Left forelimb (tissue), 1 donor: ENCODE results near the gene SBF2.
"Not testable (repeated sequence)": the region's sequence is repeated elsewhere in the genome, so short reads cannot be mapped to it uniquely, and the experiment has no call there.

Experiments
- DNase-seq: peaks from one replicate; pipeline ENCODE4 v3.0.0-alpha.2; 2018; ENCODE audit warnings: low spot score

SBF2 gene

DNA sequence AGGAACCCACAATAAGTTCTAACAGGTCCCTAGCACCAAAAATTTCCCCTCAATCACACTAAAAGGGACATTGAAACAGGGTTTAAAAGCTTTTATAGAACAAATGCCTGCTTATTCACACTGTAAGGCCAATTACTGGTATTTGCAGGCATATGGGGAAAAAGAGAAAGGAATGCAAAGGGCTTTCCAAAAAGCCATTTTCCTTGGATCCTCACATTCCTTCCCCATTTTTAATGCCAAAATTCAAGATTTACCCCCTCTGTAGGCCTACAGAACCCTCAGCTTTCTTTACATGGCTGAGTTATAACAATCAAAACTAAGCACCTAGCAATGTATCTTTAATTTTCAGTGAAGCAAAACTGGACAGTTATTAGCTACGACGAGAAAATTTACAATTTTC is 102.0 kb downstream of the SBF2 start:
- DNase-seq = no peak

DNA sequence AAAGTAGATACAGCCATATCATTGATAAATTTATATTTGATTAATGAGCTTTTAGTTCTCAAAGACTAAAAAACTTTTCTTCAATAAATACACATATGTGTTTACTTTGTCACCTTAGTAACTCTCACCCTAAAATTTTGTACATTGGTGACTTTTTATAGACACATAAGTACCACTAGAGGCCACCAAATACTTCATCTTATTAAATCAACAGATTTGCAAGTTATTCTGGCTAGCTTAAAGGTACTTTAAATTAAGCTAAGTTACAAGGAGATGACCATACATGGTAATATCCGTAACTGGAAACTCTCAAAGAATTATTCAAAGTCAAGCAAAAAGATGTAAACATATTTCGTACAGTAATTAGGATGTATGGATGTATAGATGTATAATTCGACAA is 112.2 kb downstream of the SBF2 start:
- no peak for DNase-seq

DNA sequence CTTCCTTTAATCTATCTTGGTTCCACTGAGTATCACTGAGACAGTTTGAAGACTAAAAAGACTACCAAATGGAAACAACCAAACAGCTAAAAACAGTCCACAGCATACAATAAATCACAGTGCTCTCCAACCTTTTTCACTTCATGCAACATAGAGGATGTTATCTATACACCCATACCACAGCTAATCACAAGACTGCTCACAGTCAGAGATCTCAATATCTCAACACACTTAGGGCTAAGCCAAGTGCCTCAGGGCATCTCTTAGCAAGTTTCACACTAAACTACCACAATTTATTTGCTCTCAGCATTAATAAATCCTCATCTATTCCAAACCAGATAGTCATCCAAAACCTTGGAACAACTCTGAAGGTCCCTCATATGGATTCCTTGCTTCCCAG is 129.4 kb downstream of the SBF2 start:
- no peak for DNase-seq

DNA sequence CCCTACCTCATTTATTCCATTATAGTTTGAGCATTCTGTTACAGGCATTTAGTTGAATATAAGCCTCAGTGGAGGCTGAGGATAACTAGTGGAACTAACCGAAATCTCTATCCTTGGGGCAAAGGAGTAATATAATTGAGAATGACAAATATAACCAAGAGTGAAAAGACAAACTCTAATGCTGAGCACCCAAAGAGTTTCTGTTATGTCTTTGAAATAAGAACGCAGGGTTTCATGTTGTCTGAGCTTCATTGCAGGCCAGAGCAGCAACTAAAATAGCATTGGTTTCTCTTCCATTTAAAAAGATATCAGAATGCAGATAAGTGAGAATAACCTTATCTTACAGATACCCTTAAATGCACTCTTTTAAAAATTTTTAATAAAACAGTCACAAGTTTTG is 131.8 kb downstream of the SBF2 start:
- no peak for DNase-seq

DNA sequence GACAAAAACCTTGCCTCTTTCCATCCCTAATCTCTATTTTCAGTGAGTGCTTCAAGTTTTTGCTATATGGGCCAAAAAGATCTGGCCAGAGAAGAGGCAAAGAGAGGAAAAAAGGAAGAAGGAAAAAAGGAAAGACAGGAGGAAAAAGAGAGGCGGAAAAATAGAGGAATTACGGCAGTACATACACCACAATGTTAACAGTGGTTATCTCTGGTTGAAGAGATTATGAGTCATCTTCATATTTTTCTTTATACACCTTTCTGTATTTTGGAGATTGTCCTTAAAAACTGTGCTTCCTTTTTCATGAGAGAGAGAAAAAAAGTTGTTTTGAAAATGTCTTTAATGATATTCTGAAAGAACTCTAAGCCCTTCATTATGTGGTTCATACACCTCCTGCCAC is 133.7 kb downstream of the SBF2 start:
- no peak for DNase-seq

DNA sequence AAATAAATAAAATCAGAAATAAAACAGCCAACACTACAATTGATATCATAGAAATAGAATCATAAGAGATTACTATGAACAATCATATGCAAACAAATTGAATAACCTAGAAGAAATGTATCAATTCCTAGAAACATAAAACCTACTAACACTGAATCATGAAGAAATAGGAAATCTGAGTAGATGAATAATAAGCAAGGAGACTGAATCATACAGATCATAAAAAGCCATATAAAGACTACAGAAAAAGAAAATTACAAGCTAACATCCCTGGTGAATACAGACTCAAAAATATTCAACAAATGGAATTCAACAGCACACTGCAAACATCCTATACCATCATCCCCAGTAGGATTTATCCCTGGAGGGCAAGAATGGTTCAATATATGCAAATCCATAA is 135.6 kb downstream of the SBF2 start:
- no peak for DNase-seq

DNA sequence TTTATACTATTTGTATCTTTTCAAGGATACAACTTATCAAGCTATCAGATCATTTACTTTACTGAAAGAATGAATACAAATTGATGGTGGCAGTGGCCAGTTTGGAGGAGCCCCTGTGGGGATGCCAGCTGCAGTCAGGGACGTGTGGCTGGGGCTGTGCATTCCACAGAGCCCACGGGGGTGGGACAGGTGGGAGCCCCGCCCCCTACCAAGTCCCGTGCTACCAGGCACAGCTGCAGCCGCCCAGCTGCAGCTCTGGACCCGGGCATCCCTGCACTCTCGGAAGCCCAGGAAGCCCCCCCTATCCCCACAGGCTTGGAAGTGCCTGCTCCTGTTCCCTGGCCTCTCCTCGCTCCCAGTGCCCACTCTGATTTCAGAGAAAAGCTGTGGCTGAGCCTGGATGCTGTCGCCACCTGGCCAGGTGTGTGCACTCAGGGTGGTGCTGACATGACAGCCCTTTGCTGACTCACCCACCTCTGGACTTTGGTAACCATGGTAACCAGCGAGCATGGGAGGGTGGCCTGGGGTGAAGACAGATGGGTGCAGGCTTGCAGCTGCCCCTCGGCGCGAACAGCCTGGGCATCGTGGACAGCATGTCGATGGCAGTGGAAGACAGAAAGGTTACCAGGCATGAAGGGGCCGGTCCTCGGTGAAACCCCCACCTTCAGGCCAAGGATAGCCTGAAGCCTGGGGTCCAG is 138.1 kb downstream of the SBF2 start:
- no peak for DNase-seq

DNA sequence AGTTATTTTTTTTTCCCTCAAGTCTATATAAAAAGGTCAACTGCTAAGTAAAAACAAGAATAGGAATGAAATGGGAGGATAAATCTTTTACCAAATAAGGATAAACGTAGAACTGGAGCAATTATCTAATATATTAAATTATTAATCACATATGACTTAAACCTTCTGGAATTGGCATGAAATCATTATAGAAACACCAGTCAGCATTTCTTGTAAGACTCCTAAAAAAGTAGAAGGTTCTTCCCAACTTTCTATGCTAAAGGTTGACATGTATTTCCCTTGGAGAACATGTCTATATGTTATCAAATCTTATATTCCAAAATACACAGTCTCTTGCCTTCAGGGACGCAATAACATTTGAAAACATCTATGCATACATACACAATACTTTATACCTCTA is 143.2 kb downstream of the SBF2 start:
- DNase-seq = no peak

DNA sequence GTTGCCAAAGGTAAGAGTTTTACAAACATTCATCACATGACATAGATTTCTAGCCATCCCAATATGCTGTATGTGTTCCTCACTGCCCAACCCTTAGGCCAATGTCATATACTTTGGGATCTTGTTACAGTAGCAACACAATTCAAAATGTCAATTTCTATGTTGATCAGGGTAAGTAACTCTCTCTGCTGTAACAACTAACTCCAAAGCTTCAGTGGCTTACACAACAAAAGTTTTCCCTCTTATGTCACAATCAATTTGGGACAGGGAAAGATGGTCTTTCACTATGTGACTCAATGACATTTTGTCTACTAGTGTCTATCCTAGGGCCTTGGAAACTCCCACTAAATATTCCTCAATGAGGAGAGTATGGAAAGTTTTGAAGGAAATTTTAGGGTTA is 144.5 kb downstream of the SBF2 start:
- DNase-seq = no peak

DNA sequence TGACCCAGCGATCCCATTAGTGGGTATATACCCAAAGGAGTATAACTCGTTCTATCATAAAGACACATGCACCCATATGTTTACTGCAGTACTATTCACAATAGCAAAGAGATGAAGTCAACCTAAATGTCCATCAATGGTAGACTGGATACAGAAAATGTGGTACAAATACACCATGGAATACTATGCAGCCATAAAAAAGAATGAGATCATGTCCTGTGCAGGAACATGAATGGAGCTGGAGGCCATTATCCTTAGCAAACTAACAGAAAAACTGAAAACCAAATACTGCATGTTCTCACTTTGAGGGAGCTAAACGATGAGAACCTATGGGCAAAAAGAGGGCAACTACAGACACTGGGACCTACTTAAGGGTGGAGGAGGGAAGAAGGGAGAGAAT is 146.8 kb downstream of the SBF2 start:
- DNase-seq = no peak

DNA sequence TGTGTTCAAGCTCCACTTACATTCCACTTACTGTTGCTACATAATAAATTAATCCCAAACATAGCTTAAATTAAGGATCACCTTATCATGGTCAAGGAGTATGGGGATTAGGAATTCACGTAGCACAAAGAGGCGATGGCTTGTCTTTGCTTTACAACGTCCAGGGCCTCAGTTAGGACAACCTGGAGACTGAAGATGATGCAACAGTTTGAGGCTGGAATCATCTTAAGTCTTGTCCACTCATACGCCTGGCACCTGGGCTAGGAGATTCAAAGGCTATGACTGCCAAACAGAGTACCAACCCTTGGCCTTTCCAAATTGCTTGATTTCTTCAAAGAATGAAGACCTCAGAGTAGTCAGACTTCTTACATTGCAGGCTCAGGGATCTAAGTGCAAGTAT is 149.1 kb downstream of the SBF2 start:
- DNase-seq = no peak

DNA sequence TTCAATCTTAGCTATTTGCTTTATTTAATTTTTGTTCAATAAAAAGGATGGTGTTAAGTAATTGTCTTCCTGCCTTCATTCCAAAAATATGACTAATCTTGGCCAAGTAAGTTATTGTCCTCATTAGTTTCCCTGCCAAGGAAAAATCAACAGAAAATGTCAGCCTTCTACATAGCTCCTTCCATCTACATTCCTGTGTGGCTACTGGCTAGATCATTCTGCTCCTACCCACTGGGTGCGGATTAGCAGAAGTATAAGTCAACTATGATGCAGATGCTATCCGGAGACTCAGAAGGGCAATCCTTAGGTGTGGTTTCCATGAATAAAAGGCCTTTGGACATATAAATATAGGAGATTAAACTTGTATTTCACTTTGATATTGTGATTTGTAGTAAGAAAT is 154.4 kb downstream of the SBF2 start:
- no peak for DNase-seq

DNA sequence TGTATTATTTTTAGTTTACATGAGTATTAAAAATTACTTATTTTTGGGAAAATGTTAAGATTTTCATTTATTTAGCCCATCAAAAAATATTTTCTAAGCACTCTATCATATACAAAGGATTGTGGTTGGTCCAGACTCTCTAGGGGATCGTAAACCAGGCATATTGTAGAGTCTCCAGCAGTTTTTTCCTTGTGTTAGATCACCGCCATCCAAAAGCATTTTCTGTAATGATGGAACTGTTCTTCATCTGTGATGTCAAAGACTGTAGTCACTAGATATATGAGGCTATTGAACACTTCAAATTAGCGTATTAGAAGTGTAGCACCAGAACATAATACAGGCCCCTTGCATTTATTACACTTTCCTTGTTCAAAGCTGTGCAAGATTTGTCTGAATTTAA is 154.9 kb downstream of the SBF2 start:
- DNase-seq = no peak

DNA sequence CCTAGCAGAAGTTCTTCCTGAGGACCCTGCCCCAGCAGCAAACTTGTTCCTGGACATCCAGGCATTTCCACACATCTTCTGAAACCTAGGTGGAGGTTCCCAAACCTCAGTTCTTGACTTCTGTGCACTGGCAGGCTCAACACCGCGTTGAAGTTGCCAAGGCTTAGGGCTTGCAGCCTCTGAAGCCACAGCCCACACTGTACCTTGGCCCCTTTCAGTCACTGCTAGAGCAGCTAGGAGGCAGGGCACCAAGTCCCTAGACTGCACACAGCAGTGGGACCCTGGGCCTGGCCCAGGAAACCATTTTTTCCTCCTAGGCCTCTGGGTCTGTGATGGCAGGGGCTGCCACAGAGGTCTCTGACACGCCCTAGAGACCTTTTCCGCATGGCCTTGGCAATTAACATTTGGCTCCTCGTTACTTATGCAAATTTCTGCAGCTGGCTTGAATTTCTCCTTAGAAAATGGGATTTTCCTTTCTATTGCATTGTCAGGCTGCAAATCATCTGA is 159.0 kb downstream of the SBF2 start:
- no peak for DNase-seq

DNA sequence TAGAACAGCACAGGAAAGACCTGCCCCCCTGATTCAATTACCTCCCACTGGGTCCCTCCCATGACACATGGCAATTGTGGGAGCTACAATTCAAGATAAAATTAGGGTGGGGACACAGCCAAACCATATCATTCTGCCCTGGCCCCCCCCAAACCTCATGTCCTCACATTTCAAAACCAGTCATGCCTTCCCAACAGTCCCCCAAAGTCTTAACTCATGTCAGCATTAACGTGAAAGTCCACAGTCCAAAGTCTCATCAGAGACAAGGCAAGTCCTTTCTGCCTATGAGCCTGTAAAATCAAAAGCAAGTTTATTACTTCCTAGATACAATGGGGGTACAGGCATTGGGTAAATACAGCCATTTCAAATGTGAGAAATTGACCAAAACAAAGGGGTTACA is 159.8 kb downstream of the SBF2 start:
- not testable (repeated sequence) for DNase-seq

DNA sequence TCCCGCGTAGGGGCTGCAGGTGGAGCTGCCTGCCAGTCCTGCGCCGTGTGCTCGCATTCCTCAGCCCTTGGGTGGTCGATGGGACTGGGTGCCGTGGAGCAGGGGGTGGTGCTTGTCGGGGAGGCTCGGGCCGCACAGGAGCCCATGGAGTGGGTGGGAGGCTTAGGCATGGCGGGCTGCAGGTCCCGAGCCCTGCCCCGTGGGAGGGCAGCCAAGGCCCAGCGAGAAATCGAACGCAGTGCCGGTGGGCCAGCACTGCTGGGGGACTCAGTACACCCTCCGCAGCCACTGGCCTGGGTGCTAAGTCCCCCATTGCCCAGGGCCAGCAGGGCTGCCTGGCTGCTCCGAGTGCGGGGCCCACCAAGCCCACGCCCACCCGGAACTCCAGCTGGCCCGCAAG is 160.8 kb downstream of the SBF2 start:
- DNase-seq = not testable (repeated sequence)

DNA sequence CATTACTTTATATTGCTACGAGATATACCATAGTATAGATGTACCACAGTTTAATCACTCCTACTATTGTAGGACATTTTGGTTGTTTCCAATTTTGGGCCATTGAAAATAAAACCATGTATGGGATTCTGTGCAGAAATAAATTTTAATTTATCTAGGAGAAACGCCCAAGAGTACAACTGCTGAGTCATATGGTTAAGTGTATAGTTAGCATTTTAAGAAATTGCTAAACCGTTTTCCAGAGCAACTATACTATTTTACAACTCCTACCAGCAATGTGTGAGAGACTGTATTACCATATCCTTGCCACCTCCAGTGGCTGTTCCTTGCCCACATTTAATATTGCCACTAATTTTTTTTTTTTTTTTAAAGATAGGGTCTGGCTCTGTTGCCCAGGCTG is 163.1 kb downstream of the SBF2 start:
- no peak for DNase-seq

DNA sequence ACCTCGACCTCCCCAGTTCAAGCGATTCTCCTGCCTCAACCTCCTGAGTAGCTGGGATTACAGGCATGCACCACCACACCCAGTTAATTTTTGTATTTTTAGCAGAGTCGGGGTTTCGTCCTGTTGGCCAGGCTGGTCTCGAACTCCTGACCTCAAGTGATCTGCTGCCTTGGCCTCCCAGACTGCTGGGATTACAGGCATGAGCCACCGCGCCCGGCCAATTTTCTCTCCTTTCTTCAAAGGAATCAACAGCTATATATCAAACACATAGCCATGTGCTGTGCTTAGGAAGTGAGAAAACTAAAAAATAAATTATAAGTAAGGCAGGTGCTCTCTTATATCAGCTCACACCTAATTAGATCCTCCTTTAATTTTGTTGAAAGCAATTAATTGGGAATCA is 164.8 kb downstream of the SBF2 start:
- DNase-seq = not testable (repeated sequence)

DNA sequence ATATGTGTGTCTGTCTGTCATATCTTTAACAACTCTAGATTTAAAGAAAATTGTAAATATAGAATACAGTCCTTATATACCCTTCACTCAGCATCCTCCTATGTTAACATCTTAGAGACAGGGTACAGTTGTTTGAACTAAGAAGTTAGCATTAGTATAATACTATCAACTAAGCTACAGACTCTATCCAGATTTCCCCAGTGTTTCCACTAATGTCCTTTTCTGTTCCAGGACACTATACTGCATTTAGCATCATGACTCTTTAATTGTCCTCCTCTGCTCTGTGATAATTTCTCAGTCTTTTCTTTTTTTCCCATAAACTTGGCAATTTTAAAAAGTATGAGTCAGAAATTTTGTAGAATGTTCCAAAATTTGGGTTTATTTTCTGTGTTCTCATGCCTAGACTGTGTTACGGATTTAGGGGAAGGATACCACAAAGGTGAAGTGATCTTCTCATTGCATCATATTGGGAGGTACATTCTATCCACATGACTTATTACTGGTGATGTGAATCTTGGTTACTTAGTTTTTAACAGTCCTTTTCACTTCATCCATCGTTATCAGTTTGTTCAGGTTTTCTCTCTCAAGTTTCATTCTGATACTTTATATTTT is 168.4 kb downstream of the SBF2 start:
- no peak for DNase-seq

DNA sequence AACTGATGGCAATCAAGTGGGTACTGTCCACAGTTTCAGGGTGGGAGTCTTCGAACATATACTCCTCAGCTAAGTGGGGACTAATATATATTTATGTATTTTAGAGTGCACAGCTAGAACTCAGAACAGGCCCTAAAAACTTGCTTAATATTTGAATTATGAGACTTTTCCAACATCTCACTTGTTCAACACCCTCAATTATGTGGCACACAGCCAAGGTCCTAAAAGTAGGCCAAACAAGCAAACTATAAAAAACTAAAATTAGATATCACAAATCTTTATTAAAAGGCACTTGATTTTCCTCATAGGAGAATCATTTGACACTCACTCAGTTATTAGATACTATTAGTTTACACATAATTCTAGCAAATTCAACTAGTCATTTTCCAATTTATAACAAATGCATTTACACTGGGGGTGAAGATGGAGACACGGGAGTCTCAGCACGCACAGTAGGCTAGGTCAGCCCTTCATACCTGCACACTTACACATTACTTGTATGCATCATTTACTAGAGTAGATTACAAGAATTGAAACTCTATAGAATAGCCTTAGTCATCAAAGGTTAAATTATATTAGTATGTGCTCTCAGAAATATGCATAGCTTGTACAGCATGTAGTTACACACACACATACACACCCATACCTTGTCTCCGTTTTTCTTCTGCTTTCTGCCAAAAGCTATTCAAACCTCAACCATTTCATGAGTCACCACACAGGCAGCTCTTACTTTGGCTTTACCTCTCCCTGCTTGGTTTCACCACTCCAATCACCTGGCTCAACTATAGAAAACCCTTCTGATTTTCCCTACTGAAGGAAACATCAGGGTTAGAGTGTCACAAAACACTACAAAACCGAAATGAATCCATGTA is 171.5 kb downstream of the SBF2 start:
- DNase-seq = no peak

DNA sequence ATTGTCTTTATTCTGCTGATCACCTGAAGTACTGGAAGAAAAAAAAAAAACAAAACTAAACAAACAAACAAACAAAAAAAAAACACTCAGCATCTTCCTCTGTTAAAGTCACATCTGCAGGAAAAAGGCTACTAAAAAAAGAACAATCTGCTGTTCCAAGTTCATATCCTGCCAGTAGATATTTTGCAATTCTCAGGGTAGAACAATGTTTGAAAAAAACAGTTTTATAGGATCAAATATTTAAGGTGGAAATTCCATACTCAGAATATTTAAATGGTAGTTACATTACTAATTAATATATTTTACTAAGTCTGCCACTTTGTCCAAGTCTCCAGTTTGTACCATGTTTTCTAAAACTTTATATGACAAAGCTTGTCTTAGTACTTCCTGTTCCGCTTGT is 175.2 kb downstream of the SBF2 start:
- no peak for DNase-seq

DNA sequence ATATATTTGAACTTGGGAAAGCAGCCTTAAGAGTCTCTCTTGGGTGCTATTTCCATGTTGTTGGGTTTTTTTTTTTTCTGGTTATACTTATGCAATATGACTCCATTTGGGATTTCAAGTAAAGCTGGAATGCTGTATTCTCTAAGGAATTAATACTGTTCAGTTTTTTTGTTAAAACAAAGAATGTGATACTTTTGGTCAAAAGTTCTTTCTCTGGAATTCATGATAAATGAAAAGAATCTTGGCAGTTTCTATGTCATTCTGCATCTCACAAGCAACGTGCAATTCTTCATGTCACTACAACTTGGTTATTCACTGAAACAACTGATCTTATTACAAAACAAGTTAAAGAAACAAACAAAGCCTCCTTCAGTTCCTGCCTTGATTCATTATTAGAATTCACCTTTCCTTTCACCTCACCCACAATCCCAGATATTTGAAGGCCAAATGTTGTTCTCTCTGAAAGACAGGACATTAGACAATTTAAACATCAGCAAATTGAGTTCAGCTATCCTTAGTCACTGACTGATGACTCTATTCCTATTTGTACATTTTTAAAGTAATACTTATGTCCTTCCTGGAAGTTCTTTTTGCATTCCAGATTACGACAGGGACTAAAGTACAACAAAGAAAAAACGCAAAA is 176.2 kb downstream of the SBF2 start:
- no peak for DNase-seq

DNA sequence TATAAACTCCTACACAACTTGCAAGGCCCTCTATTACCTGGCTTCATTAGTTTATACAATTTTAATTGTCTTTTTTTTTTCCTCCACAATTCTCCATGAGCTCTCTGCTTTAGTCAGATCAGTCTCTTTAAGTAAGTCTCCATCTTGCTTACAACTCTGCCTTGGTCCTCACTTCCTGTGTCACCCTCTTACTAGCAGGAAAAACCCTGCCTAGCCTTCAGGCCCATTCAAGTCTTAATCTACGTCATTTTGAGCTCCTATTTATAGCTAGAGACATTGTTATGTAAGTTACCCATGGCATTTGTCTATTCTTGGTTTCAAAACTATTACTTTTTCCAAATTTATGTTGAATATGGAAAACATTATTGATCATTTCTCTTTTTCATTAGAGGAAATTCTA is 177.4 kb downstream of the SBF2 start:
- no peak for DNase-seq
